HUES6 (cell line): ENCODE results near the gene FAM83E.
"Not testable (repeated sequence)": the region's sequence is repeated elsewhere in the genome, so short reads cannot be mapped to it uniquely, and the experiment has no call there.

Experiments used
- H3K27ac ChIP-seq: 2 replicates; pipeline ENCODE4 v1.7.0; 2013; ENCODE audit warnings: low read depth, mild to moderate bottlenecking, low read length, inconsistent platforms
- H3K27me3 ChIP-seq: 2 replicates; pipeline ENCODE4 v1.6.1; 2013; ENCODE audit warnings: low read length; ENCODE audit not compliant: control insufficient read depth, insufficient read depth
- H3K36me3 ChIP-seq: 2 replicates; pipeline ENCODE4 v1.6.1; 2013; ENCODE audit warnings: low read length; ENCODE audit not compliant: control insufficient read depth, insufficient read depth
- H3K4me1 ChIP-seq: 2 replicates; pipeline ENCODE4 v1.6.1; 2013; ENCODE audit warnings: low read length; ENCODE audit not compliant: control insufficient read depth, insufficient read depth
- H3K4me3 ChIP-seq: 2 replicates; pipeline ENCODE4 v1.5.1; 2013; ENCODE audit warnings: low read depth, low read length
- H3K9ac ChIP-seq: one replicate; pipeline ENCODE4 v1.6.1; 2013; ENCODE audit warnings: mild to moderate bottlenecking, low read length
- H3K9me3 ChIP-seq: 2 replicates; pipeline ENCODE4 v1.6.1; 2013; ENCODE audit warnings: low read depth, low read length; ENCODE audit not compliant: control insufficient read depth, insufficient read depth

FAM83E gene

DNA sequence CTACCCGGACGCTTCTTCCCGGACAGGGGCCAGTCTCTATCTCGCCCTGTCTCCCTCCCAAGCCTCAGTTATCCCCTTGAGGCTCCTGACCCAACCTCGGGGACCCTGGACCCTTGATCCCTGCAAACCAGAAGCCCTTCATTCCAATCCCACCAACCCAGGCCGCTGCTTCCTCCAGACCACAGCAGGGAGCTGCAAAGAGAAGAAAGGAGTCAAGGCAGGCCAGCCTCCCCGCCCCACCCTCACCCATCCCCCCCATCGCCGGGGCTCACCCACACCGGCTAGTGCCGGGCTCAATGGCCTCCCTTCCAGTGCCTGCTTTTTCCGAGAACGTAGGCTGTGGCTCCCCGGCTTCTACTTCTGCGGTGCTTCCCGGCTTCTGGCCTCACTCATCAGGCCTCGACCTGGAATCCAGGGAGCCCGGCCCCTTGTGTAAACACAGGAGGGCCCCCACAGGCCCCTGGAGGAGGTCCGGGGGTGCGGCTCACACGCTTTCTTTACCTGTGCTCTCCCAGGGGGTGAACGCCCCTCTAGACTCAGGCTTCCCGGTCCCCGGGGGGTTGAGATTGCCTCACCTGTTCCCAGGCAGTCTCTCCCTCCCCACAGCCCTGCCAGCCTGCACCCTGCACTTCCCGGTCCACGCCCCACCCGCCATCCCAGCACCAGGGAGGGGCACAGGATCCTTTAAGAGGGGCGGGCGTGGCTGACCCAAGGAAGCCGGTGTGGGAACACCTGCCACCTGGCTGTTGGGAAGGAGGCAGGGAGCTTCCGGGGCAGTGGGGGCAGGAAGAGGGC lies at the start of gene FAM83E:
Gene FAM83E (minus strand): TSS at position 641 of the 795 bp plus-strand sequence. CDS start 1,704 bp downstream, outside the sequence.
- H3K4me3 ChIP-seq: peak within 1 kb of the TSS; percentile 49
- no peaks in the 10 kb centered on the region for H3K27me3 ChIP-seq
- no peaks in the 10 kb centered on the region for H3K9me3 ChIP-seq
- H3K4me1 ChIP-seq: peaks cover 43% of the 10 kb centered on the region
- H3K9ac ChIP-seq: peak within 1 kb of the TSS; percentile 79
- peak within 1 kb of the TSS; percentile 89 for H3K27ac ChIP-seq
- H3K36me3 ChIP-seq: peaks cover 43% of the 10 kb centered on the region

DNA sequence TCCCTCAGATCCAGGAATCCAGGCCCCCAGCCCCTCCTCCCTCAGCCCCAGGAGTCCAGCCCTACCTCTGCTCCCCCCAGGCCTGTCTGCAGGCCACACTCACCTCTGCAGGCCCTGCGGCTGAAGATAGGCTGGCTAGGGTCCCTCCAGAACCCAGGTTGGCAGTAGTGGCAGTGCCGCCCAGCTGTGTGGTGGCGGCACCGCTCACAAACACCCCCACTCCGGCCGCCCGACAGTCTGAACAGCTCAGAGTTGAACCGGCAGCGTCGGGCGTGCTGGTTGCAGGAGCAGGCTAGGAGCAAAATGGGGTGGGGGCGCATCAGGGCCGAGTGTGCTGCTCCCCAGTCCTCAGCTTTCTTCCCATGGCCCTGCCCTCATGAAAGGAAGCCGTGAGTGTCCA lies 49.6 kb upstream of the FAM83E start:
- no peak overlapping the region for H3K27ac ChIP-seq
- no peak overlapping the region for H3K4me3 ChIP-seq
- H3K4me1 ChIP-seq: no peaks in the 10 kb centered on the region
- H3K27me3 ChIP-seq: no peaks in the 10 kb centered on the region
- no peaks in the 10 kb centered on the region for H3K36me3 ChIP-seq
- 0 out of 2 replicates have a peak, but pooled peaks cover 2% of the 10 kb centered on the region for H3K9me3 ChIP-seq
- H3K9ac ChIP-seq: no peak overlapping the region

DNA sequence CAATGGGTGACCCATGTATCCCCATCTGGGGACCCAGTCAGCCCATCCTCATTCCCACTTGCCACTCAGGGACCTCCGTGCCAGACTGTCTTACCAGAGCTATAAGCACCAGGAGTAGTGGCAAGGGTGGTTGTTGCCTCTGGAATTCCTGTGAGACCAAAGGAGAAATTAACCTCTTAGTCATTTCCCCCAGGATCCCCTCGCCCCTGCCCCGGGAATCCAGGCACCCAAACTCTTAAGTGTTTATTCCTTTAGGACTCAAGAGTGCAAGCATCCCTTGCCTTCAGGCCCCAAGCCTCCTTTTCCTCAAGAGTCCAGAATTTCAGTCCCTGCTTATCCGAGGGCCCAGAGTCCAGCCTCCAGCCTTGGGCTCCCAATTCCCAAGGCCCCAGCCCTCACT lies 48.8 kb upstream of the FAM83E start:
- Histone ChIP-seq H3K9me3 (no peaks in the 10 kb centered on the region), H3K9ac (no peak overlapping the region), H3K4me1 (no peaks in the 10 kb centered on the region), H3K36me3 (no peaks in the 10 kb centered on the region), H3K4me3 (no peak overlapping the region), H3K27ac (no peak overlapping the region), H3K27me3 (no peaks in the 10 kb centered on the region)

DNA sequence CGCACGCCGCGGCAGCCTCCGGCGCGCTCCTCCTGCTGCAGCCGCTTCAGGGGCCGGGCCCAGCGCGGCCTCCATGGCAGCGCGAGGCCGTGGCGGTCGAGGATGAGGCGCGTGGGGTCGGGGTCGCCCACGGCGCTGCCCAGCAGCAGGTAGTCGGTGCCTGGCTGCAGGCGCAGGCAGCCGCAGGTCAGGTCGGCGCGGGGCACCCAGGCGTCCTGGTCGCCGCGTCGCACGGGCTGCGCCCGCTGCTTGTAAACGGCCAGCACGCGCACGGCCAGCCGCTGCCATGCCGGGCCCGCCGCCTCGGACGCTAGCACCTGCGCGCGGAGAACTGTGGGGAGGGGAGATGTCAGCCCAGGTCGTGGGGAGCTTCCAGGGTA lies 46.8 kb upstream of the FAM83E start:
- Histone ChIP-seq H3K27me3 (no peaks in the 10 kb centered on the region), H3K4me3 (no peak overlapping the region), H3K4me1 (peaks cover 7% of the 10 kb centered on the region), H3K9me3 (no peaks in the 10 kb centered on the region), H3K27ac (no peak overlapping the region), H3K36me3 (no peaks in the 10 kb centered on the region), H3K9ac (no peak overlapping the region)

DNA sequence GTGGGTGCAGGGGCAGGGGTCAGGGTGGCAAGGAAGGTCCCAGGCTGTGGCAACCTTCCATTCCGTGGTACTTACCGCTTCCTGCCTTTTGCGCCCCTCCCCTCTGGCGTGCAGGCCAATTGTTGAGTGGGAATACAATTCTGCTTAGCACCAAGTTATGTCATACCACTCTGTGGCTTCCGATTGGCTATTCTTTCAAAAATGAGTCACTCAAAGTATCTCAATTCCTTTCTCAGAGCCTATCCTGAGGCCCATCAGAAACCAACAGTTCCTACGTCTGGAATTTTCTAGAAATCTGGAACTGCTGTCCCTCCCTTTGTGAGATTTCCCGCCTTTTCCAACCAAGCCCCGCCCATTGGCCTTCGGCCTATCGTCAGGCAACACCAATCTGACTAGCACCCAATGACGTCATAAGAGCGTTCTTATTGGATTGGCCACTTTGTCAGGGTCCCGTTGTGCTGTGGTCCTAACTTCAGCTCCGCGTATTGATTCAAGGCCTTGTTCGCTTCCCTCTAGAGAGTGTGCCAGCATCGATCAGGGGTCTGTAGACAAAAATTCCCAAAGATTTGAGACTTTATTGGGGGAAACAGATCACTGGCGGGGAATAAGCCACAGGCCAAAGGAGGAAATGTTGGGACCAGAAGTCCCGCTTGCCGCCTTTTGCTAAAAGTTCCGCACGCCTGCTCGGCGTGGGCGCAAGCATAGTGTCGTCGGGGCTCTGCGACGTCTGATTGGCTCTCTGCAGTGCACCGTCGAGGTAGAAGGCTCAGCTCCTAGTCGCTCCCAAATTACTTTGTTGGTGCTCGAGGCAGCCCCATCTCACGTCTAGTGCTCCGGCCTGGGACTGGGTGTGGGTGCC lies 46.2 kb upstream of the FAM83E start:
- H3K27me3 ChIP-seq: no peaks in the 10 kb centered on the region
- H3K27ac ChIP-seq: no peak overlapping the region
- H3K9ac ChIP-seq: no peak overlapping the region
- no peak overlapping the region for H3K4me3 ChIP-seq
- H3K4me1 ChIP-seq: peaks cover 8% of the 10 kb centered on the region
- H3K36me3 ChIP-seq: no peaks in the 10 kb centered on the region
- H3K9me3 ChIP-seq: no peaks in the 10 kb centered on the region

DNA sequence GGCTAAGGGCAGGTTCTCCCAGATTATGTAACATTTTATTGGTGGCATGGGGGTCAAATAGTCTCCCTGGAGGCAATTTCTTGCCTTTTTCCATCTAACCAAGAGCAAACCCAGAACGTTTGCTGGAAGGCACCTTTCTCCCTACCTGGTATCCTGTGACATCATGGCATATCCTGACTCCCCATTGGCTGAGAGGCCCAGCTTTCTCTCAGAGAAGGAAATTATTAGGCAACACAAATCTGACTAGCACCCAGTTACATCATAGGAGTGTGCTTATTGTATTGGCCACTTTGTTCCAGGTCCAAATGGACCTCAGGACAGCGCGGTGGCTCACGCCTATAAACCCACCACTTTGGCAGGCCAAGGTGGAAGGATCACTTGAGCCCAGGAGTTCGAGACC lies 44.9 kb upstream of the FAM83E start:
- H3K9ac ChIP-seq: no peak overlapping the region

DNA sequence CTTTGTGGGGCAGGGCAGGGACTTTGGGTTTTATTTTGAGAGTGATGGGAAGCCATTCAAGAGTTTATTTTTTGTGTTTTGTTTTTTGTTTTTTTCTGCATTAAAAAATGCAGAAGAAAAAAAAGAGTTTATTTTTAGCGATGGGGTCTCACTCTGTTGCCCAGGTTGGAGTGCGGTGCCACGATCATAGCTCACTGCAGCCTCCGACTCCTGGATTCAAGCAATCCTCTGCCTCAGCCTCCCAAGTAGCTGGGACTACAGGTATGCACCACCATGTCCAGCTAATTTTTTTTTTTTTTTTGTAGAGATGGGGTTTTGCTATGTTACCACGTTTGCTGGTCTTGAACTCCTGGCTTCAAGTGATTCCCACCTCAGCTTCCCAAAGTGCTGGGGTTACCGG lies 43.6 kb upstream of the FAM83E start:
- Histone ChIP-seq H3K27me3 (no peaks in the 10 kb centered on the region), H3K27ac (no peak overlapping the region), H3K9me3 (no peaks in the 10 kb centered on the region), H3K4me1 (peaks cover 13% of the 10 kb centered on the region), H3K36me3 (no peaks in the 10 kb centered on the region), H3K9ac (no peak overlapping the region), H3K4me3 (no peak overlapping the region)

More for the DNA sequence above, 44.9 kb upstream of the FAM83E start:
- no peaks in the 10 kb centered on the region for H3K27me3 ChIP-seq
- no peaks in the 10 kb centered on the region for H3K36me3 ChIP-seq
- H3K4me1 ChIP-seq: peaks cover 8% of the 10 kb centered on the region
- no peaks in the 10 kb centered on the region for H3K9me3 ChIP-seq
- H3K27ac ChIP-seq: no peak overlapping the region
- H3K4me3 ChIP-seq: no peak overlapping the region

DNA sequence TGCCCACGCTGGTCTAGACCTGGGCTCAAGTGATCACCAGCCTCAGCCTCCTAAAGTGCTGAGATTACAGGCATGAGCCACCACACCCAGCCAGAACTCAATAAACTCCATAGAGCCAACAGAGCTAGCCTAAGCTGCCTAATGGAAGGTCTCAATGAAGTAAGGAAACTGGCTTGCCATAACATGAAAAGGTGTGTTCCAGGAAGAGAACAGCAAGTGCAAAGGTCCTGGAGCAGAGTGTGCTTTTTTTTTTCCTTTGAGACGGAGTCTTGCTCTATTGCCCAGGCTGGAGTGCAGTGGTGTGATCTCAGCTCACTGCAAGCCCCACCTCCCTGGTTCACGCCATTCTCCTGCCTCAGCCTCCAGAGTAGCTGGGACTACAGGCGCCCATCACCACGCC lies 43.0 kb upstream of the FAM83E start:
- H3K9me3 ChIP-seq, H3K9ac ChIP-seq, H3K27ac ChIP-seq, H3K36me3 ChIP-seq, H3K27me3 ChIP-seq, H3K4me3 ChIP-seq: not testable (repeated sequence)
- H3K4me1 ChIP-seq: peaks cover 13% of the 10 kb centered on the region

DNA sequence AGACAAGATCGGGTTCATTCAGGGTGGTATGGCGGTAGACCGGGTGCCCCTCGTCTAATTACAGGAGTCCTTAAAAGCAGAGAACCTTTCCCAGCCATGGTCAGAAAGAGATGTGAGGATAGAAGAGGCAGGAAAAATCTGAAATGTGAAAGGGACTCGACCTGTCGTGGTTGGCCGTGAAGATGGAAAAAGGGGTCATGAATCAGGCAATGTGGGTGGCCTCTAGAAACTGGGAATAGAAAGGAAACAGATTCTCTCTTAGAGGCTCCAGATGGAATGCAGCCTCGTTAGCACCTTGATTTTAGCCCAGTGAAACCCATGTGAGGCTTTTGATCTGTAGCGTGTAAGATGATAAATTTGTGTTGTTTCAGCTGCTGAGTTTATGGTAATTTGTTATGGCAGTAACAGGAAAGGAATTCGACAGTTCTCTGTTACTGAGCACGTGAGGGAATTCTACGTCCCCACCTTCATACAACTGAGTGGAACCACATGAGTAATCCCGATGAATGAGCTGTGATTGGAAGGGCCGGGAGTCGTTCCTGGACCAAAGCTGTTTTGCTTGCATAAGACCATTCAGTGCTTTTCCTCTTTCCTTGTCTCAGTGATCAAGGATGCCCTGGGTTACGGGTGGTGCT lies 42.1 kb upstream of the FAM83E start:
- H3K9ac ChIP-seq: peak overlapping the region; percentile 3
- peaks cover 13% of the 10 kb centered on the region for H3K4me1 ChIP-seq
- H3K9me3 ChIP-seq: no peaks in the 10 kb centered on the region
- H3K27me3 ChIP-seq: no peaks in the 10 kb centered on the region
- H3K27ac ChIP-seq: no peak overlapping the region; the same call in 1 of the 2 replicates
- H3K4me3 ChIP-seq: no peak overlapping the region
- H3K36me3 ChIP-seq: no peaks in the 10 kb centered on the region

DNA sequence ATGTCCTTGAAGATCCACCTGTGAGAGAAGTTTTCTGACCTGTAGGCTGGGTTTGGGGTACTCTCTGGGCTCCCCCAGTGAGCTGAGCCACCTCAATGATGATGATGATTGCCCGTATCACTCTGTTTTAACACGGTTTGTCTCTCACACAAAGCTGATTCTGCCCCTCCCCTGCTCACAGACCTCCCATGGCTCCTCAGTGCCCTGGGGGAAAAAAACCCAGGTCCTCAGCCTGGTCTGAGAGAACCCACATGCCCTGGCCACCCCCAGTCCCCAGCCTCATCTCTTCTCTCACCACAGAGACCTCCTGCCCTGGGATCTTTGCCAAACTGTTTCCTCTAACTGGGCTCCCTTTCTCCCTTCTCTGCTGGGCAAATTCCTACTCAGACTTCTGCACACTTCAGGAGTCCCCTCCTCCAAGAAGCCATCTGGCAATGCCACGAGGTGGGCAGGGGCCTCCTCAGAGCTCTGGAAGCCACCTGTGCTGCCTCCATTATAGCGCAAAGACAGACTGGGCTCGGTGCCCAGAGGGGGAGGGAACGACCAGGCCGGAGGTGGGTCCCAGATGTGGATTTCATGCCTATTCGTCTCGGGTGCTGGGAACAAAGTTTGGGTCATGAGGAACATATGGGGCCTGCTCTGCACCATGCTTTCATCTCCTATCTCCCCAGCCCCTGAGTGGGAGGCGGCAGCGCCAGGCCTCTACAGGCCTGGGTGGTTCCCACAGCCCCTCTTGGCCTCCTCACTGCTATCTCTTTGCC lies 39.6 kb upstream of the FAM83E start:
- H3K36me3 ChIP-seq: no peaks in the 10 kb centered on the region
- no peak overlapping the region for H3K27ac ChIP-seq
- peaks cover 5% of the 10 kb centered on the region; the same call in 1 of the 2 replicates for H3K9me3 ChIP-seq
- no peak overlapping the region for H3K9ac ChIP-seq
- H3K27me3 ChIP-seq: no peaks in the 10 kb centered on the region
- peaks cover 13% of the 10 kb centered on the region for H3K4me1 ChIP-seq
- no peak overlapping the region for H3K4me3 ChIP-seq
